ENCODE results near the gene AKR1C3. TPM values are rescaled to one million over a fixed set of nuclear protein-coding genes. Genes with fewer than 3 reads are reported as not detected.

Gene AKR1C3
- total and polyA plus RNA-seq, 7 experiments from 2014 or later, result 2.9 to 22.8 (median 6.1) TPM

DNA sequence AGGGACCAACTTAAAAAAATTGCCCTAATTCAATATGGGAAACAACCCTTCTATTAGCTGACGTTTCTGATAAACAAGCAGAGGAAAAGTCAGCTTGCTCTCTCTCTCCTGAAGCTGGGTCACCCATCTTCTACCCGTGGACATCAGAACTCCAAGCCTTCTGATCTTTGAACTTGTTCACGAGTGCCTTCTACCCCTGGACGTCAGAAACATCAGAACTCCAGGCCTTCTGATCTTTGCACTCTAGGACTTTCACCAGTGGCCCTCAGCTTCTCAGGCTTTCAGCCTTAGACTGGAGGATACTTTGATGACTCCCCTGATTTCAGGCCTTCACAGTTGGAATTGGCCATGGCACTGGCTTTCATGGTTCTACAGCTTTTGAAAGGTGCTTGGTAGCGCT lies 48.9 kb downstream of the AKR1C3 start:
- DNase-seq (no peak), ATAC-seq (no peak)
- ChIA-PET CTCF (no interaction called here), POLR2A (no interaction called here)
- intact Hi-C loops (cut with micrococcal nuclease), result no loop called here
- Histone ChIP-seq H3K4me3 (ENCODE audit: low read length) (no peak overlapping the region), H3K9me3 (ENCODE audit: control insufficient read depth in 2 of 3, low read length in 3 of 3) (no peaks in the 10 kb centered on the region), H3K27ac (ENCODE audit: low read depth, low read length) (no peak overlapping the region), H3K27me3 (ENCODE audit: control insufficient read depth in 2 of 2, insufficient read depth in 2 of 2, low read length in 2 of 2) (no peaks in the 10 kb centered on the region), H3K36me3 (ENCODE audit: control insufficient read depth in 2 of 3, insufficient read depth in 3 of 3, low read length in 3 of 3) (no peaks in the 10 kb centered on the region), H3K4me1 (ENCODE audit: control insufficient read depth in 2 of 2, insufficient read depth in 2 of 2, low read length in 2 of 2) (no peaks in the 10 kb centered on the region)
- Mint-ChIP-seq H3K4me3 (no peak overlapping the region), H3K36me3 (no peaks in the 10 kb centered on the region), H3K27ac (no peak overlapping the region), H3K27me3 (peaks cover 0 to 10% (median under 1%) of the 10 kb centered on the region in 5 donors), H3K4me1 (no peaks in the 10 kb centered on the region), H3K9me3 (peaks cover 0 to 24% (median 8%) of the 10 kb centered on the region in 11 donors)

DNA sequence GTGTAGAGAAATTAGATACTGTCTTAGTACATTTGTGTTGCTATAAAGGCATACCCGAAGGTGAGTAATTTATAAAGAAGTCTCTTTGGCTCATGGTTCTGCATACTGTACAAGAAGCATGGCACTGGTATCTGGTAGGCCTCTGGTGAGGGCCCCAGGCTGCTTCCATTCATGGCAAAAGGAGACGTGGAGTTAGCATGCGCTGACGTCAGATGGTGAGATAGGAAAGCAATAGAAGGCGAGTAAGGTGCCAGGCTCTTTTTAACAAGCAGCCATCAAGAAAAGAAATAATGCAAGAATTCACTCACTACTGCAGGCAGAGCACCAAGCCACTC lies 52.7 kb downstream of the AKR1C3 start:
- Mint-ChIP-seq H3K36me3 (peaks cover 0 to 8% (median 0%) of the 10 kb centered on the region in 5 donors), H3K27ac (no peak overlapping the region), H3K4me1 (no peaks in the 10 kb centered on the region), H3K4me3 (no peak overlapping the region), H3K27me3 (peaks cover 0 to 4% (median 0%) of the 10 kb centered on the region in 5 donors), H3K9me3 (peaks cover 0 to 25% (median 6%) of the 10 kb centered on the region in 11 donors)
- Histone ChIP-seq H3K4me3 (ENCODE audit: low read length) (no peak overlapping the region), H3K9me3 (ENCODE audit: control insufficient read depth in 2 of 3, low read length in 3 of 3) (no peaks in the 10 kb centered on the region), H3K4me1 (ENCODE audit: control insufficient read depth in 2 of 2, insufficient read depth in 2 of 2, low read length in 2 of 2) (no peaks in the 10 kb centered on the region), H3K27ac (ENCODE audit: low read depth, low read length) (no peak overlapping the region), H3K27me3 (ENCODE audit: control insufficient read depth in 2 of 2, insufficient read depth in 2 of 2, low read length in 2 of 2) (no peaks in the 10 kb centered on the region), H3K36me3 (ENCODE audit: control insufficient read depth in 2 of 3, insufficient read depth in 3 of 3, low read length in 3 of 3) (no peaks in the 10 kb centered on the region)
- DNase-seq (no peak), ATAC-seq (no peak)
- ChIA-PET POLR2A (no interaction called here), CTCF (no interaction called here)
- intact Hi-C loops (cut with micrococcal nuclease), result no loop called here

DNA sequence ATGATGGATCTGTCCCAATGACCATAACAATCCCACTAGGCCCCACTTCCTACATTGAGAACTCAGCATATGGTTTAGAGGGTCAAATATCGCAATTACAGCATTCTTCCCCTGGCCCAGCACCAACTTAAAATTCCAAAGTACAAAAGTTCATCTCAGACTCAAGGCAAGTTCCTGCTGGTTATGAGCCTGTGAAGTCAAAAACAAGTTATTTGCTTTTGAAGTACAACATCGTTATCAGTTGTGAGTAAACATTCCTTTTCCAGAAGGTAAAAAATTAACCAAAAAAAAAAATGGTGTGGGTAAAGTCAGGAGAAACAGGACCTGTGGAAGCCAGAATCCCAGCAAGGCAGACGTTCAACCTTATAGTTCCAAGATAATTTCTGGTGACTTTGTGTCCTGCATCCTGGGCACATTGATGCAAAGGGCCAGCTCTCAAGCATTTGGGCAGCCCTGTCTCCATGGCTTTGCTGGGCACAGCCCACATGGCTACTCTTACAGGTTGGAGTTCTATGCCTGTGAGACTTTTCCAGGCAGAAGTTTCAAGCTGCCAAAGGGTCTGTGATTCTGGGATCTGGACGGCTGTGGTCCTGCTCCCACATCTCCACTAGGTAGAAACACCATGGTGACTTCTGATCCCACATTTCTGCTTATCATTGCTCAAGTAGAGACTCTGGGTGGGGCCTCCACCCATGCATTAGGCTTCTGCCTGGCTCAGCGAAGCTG lies 53.2 kb downstream of the AKR1C3 start:
- ChIA-PET CTCF (no interaction called here), POLR2A (no interaction called here)
- peaks cover 0 to 8% (median 0%) of the 10 kb centered on the region in 5 donors for H3K36me3 Mint-ChIP-seq
- peaks cover 0 to 25% (median 6%) of the 10 kb centered on the region in 11 donors for H3K9me3 Mint-ChIP-seq
- intact Hi-C loops (cut with micrococcal nuclease), result no loop called here
- Histone ChIP-seq H3K9me3 (ENCODE audit: control insufficient read depth in 2 of 3, low read length in 3 of 3) (no peaks in the 10 kb centered on the region), H3K27me3 (ENCODE audit: control insufficient read depth in 2 of 2, insufficient read depth in 2 of 2, low read length in 2 of 2) (no peaks in the 10 kb centered on the region), H3K36me3 (ENCODE audit: control insufficient read depth in 2 of 3, insufficient read depth in 3 of 3, low read length in 3 of 3) (no peaks in the 10 kb centered on the region), H3K4me1 (ENCODE audit: control insufficient read depth in 2 of 2, insufficient read depth in 2 of 2, low read length in 2 of 2) (no peaks in the 10 kb centered on the region), H3K4me3 (ENCODE audit: low read length) (no peak overlapping the region), H3K27ac (ENCODE audit: low read depth, low read length) (no peak overlapping the region)
- ATAC-seq (no peak), DNase-seq (no peak)
- H3K4me1 Mint-ChIP-seq, result no peaks in the 10 kb centered on the region
- H3K27ac Mint-ChIP-seq, result no peak overlapping the region
- no peak overlapping the region for H3K4me3 Mint-ChIP-seq
- peaks cover 0 to 4% (median 0%) of the 10 kb centered on the region in 5 donors for H3K27me3 Mint-ChIP-seq

DNA sequence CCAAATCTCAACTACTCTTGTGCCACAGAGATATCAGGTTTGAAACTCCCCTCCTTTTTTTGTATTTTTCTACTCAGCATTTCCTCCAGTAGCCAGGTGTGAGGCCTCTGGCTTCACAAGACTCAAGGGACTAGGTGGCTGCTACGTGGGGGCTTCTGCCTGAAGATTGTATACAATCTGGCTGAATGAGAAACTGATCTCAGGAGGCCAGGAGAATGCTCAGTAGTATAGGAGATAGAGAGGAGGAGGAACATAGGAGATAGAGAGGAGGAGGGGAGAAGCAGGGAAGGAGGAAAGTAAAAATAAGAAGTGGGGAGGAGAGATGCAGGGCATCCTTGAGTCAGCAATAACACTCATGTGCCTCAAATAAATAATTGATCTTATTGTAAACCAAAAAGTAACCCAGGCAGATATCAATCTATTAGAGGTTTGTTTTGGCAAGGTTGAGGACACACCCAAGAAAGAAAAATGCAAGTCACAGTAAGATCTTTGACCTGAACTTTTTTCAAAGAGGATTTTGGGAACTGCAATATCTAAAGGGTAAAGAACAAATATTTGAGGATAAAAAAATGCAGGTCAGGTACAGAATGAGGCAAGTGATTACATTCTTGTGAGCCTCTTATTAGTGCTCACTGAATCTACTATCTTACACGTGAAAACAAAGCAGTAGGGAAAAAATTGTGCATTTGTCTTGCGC lies 53.9 kb downstream of the AKR1C3 start:
- no peaks in the 10 kb centered on the region for H3K27me3 ChIP-seq (ENCODE audit: control insufficient read depth in 2 of 2, insufficient read depth in 2 of 2, low read length in 2 of 2)
- Mint-ChIP-seq H3K4me1 (no peaks in the 10 kb centered on the region), H3K27ac (no peak overlapping the region), H3K36me3 (peaks cover 0 to 8% (median 0%) of the 10 kb centered on the region in 5 donors), H3K4me3 (no peak overlapping the region), H3K27me3 (peaks cover 0 to 4% (median 0%) of the 10 kb centered on the region in 5 donors), H3K9me3 (peaks cover 0 to 25% (median 6%) of the 10 kb centered on the region in 11 donors)
- no peaks in the 10 kb centered on the region for H3K9me3 ChIP-seq (ENCODE audit: control insufficient read depth in 2 of 3, low read length in 3 of 3)
- DNase-seq (no peak), ATAC-seq (no peak)
- no peaks in the 10 kb centered on the region for H3K36me3 ChIP-seq (ENCODE audit: control insufficient read depth in 2 of 3, insufficient read depth in 3 of 3, low read length in 3 of 3)
- POLR2A ChIA-PET, result no interaction called here
- H3K4me1 ChIP-seq (ENCODE audit: control insufficient read depth in 2 of 2, insufficient read depth in 2 of 2, low read length in 2 of 2), result no peaks in the 10 kb centered on the region
- H3K4me3 ChIP-seq (ENCODE audit: low read length), result no peak overlapping the region
- intact Hi-C loops (cut with micrococcal nuclease), result no loop called here
- CTCF ChIA-PET, result interaction anchor here (0.6 kb wide), 1 partner anchor 288 kb away, joined by 3 read pairs; no protein-coding TSS in a partner anchor
- H3K27ac ChIP-seq (ENCODE audit: low read depth, low read length), result no peak overlapping the region

DNA sequence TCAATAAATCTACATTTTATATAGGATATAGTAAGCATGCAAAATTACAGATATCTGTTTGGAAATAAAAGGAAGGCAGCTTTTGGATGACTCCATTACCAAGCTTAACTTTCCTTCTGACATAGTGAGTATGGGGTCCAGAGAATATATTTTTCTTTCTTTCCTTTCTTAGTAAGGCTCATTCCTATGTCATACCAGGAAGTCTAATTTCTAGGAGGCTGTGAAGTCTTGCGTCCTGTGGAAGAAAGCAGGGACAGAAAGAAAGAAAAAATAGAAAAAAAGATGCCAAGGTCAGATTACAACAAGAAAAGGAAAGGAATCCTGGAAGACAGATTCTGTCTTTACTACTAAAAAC lies 54.4 kb downstream of the AKR1C3 start:
- peaks cover 0 to 8% (median 0%) of the 10 kb centered on the region in 5 donors for H3K36me3 Mint-ChIP-seq
- Histone ChIP-seq H3K9me3 (ENCODE audit: control insufficient read depth in 2 of 3, low read length in 3 of 3) (no peaks in the 10 kb centered on the region), H3K27ac (ENCODE audit: low read depth, low read length) (no peak overlapping the region), H3K27me3 (ENCODE audit: control insufficient read depth in 2 of 2, insufficient read depth in 2 of 2, low read length in 2 of 2) (no peaks in the 10 kb centered on the region), H3K4me1 (ENCODE audit: control insufficient read depth in 2 of 2, insufficient read depth in 2 of 2, low read length in 2 of 2) (no peaks in the 10 kb centered on the region), H3K4me3 (ENCODE audit: low read length) (no peak overlapping the region), H3K36me3 (ENCODE audit: control insufficient read depth in 2 of 3, insufficient read depth in 3 of 3, low read length in 3 of 3) (no peaks in the 10 kb centered on the region)
- ChIA-PET CTCF (interaction anchor here (0.6 kb wide), 1 partner anchor 287 kb away, joined by 3 read pairs; no protein-coding TSS in a partner anchor), POLR2A (no interaction called here)
- H3K4me1 Mint-ChIP-seq, result no peaks in the 10 kb centered on the region
- intact Hi-C loops (cut with micrococcal nuclease), result no loop called here
- H3K27me3 Mint-ChIP-seq, result peaks cover 0 to 9% (median 2%) of the 10 kb centered on the region in 5 donors
- H3K4me3 Mint-ChIP-seq, result no peak overlapping the region
- no peak overlapping the region for H3K27ac Mint-ChIP-seq
- H3K9me3 Mint-ChIP-seq, result peaks cover 0 to 25% (median 6%) of the 10 kb centered on the region in 11 donors
- DNase-seq (no peak), ATAC-seq (no peak)

DNA sequence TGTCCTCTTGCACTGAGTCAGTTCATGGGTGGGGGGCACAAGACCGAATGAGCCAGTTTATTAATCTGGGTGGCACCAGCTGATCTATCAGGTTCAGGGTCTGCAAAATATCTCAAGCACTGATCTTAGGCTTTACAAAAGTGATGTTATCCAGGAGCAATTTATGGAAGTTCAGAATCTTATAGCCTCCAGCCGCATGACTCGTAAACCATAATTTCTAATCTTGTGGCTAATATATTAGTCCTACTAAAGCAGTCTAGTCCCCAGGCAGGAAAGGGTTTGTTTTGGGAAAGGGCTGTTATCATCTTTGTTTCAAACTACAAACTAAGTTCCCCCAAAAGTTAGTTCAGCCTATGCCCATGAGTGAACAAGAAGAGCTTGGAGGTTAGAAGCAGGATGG lies 56.9 kb downstream of the AKR1C3 start:
- Histone ChIP-seq H3K4me3 (ENCODE audit: low read length) (no peak overlapping the region), H3K4me1 (ENCODE audit: control insufficient read depth in 2 of 2, insufficient read depth in 2 of 2, low read length in 2 of 2) (no peaks in the 10 kb centered on the region), H3K36me3 (ENCODE audit: control insufficient read depth in 2 of 3, insufficient read depth in 3 of 3, low read length in 3 of 3) (no peaks in the 10 kb centered on the region), H3K27ac (ENCODE audit: low read depth, low read length) (no peak overlapping the region), H3K9me3 (ENCODE audit: control insufficient read depth in 2 of 3, low read length in 3 of 3) (no peaks in the 10 kb centered on the region), H3K27me3 (ENCODE audit: control insufficient read depth in 2 of 2, insufficient read depth in 2 of 2, low read length in 2 of 2) (no peaks in the 10 kb centered on the region)
- Mint-ChIP-seq H3K27ac (no peak overlapping the region), H3K4me3 (no peak overlapping the region), H3K36me3 (peaks cover 0 to 8% (median 0%) of the 10 kb centered on the region in 5 donors), H3K9me3 (peaks cover 0 to 25% (median 6%) of the 10 kb centered on the region in 11 donors), H3K27me3 (peaks cover 0 to 16% (median 2%) of the 10 kb centered on the region in 5 donors), H3K4me1 (no peaks in the 10 kb centered on the region)
- DNase-seq, result no peak
- intact Hi-C loops (cut with micrococcal nuclease), result no loop called here
- ChIA-PET CTCF (no interaction called here), POLR2A (no interaction called here)
- ATAC-seq, result no peak

DNA sequence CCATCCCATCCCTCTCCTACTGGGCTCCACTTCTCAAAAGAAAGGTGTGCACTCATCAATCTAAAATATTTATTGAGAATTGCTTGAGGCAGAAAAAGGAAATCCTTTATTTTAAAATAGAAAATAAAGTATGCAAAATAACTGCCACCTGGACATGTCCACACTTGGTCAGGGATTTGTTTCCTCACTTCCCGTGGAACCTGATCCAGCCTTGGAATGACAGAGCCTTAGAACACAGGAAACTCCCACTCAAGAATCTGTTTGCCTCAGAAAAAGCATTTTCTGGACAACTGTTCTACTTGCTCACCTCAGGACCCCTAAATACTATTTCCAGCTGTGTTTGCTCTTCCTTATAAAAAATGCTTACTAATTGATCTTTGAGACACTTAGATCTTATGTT lies 61.7 kb downstream of the AKR1C3 start:
- Mint-ChIP-seq H3K4me1 (no peaks in the 10 kb centered on the region), H3K4me3 (no peak overlapping the region), H3K36me3 (peaks cover 0 to 10% (median under 1%) of the 10 kb centered on the region in 5 donors), H3K9me3 (peaks cover 0 to 11% (median 6%) of the 10 kb centered on the region in 11 donors), H3K27me3 (peaks cover 0 to 43% (median 0%) of the 10 kb centered on the region in 5 donors), H3K27ac (no peak overlapping the region)
- Histone ChIP-seq H3K4me3 (ENCODE audit: low read length) (no peak overlapping the region), H3K36me3 (ENCODE audit: control insufficient read depth in 2 of 3, insufficient read depth in 3 of 3, low read length in 3 of 3) (no peaks in the 10 kb centered on the region), H3K4me1 (ENCODE audit: control insufficient read depth in 2 of 2, insufficient read depth in 2 of 2, low read length in 2 of 2) (no peaks in the 10 kb centered on the region), H3K9me3 (ENCODE audit: control insufficient read depth in 2 of 3, low read length in 3 of 3) (no peaks in the 10 kb centered on the region), H3K27ac (ENCODE audit: low read depth, low read length) (no peak overlapping the region), H3K27me3 (ENCODE audit: control insufficient read depth in 2 of 2, insufficient read depth in 2 of 2, low read length in 2 of 2) (no peaks in the 10 kb centered on the region)
- intact Hi-C loops (cut with micrococcal nuclease), result no loop called here
- DNase-seq, result no peak
- no peak for ATAC-seq
- CTCF ChIA-PET, result no interaction called here
- POLR2A ChIA-PET, result no interaction called here
